Measurements from ENCODE around the gene TMEM131L. TPM values are rescaled to one million over a fixed set of nuclear protein-coding genes. Genes with fewer than 3 reads are reported as not detected.
A peak's percentile ranks its signal among the peaks of the same experiment; 100 is the strongest.

TMEM131L gene
- total RNA-seq, 3 donors from 2014 or later (not counting 1 experiment from before 2014, with no cell fraction given) = 67.8 to 105 (median 71.1) TPM

DNA sequence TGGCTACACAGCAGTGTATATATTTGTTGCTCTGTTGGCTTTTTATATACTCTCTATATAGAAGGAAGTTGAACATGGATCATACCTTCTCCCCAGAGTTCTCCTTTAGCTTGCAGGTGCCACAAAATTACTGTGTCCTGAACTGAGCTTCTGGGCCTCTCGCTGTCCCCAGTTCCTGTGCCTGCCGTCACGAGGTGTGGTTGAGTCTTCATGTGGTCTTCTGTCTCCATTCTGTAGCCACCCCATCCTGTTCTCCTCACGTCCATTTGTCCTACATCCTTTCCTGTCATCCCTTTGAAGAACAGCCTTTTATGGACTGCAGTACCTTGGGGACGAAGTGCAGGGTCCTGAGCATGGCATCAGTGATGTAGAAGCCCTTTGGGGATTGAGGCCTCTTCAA lies 14.5 kb downstream of the TMEM131L start:
- Mint-ChIP-seq H3K27ac (peak overlapping the region; percentile 74 to 85), H3K27me3 (ENCODE audit: low read depth in 2 of 2) (no peaks in the 10 kb centered on the region), H3K4me3 (no peak overlapping the region), H3K9me3 (no peaks in the 10 kb centered on the region), H3K4me1 (peaks cover 42 to 51% of the 10 kb centered on the region in 2 donors), H3K36me3 (no peaks in the 10 kb centered on the region)
- Histone ChIP-seq H3K4me1 (ENCODE audit: control insufficient read depth, insufficient read depth, low read length) (peaks cover 26% of the 10 kb centered on the region), H3K4me3 (ENCODE audit: low read length) (no peak overlapping the region), H3K27ac (ENCODE audit: low read length) (no peak overlapping the region), H3K27me3 (ENCODE audit: control insufficient read depth, insufficient read depth, low read length) (no peaks in the 10 kb centered on the region), H3K36me3 (ENCODE audit: control insufficient read depth, insufficient read depth, low read length) (peaks cover 31% of the 10 kb centered on the region), H3K9me3 (ENCODE audit: control insufficient read depth, insufficient read depth, low read length) (no peaks in the 10 kb centered on the region)
- ATAC-seq = no peak
- intact Hi-C loops (cut with micrococcal nuclease) = no loop called here
- peak in 1 of 2 donors; percentile 38 for DNase-seq
- no peak for TF ChIP-seq CTCF (IDR thresholded peaks at IDR 0.05)
- WGBS (ENCODE audit: insufficient coverage) = 42% methylated on average over 5 of the region's 5 CpGs

DNA sequence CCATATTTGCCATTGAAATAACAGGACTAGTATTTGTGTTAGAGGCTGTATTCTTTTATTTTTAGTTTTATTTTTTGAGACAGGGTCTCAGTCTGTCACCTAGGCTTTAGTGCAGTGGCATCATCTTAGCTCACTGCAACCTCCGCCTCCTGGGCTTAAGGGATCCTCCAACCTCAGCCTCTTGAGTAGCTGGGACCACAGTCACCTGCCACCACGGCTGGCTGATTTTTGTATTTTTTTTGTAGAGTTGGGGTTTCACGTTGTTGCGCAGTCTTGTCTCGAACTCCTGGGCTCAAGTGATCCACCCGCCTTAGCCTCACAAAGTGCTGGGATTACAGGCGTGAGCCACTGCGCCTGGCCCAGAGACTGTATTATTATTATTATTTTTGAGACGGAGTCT lies 15.3 kb downstream of the TMEM131L start:
- H3K4me1 Mint-ChIP-seq = peaks cover 50 to 57% of the 10 kb centered on the region in 2 donors
- no peak for TF ChIP-seq CTCF (IDR thresholded peaks at IDR 0.05)
- no peaks in the 10 kb centered on the region for H3K9me3 Mint-ChIP-seq
- intact Hi-C loops (cut with micrococcal nuclease) = no loop called here
- Histone ChIP-seq H3K27ac (ENCODE audit: low read length) (no peak overlapping the region), H3K36me3 (ENCODE audit: control insufficient read depth, insufficient read depth, low read length) (peaks cover 26% of the 10 kb centered on the region), H3K4me1 (ENCODE audit: control insufficient read depth, insufficient read depth, low read length) (peaks cover 29% of the 10 kb centered on the region), H3K27me3 (ENCODE audit: control insufficient read depth, insufficient read depth, low read length) (no peaks in the 10 kb centered on the region), H3K4me3 (ENCODE audit: low read length) (no peak overlapping the region), H3K9me3 (ENCODE audit: control insufficient read depth, insufficient read depth, low read length) (no peaks in the 10 kb centered on the region)
- no peaks in the 10 kb centered on the region for H3K27me3 Mint-ChIP-seq (ENCODE audit: low read depth in 2 of 2)
- DNase-seq (no peak), ATAC-seq (no peak)
- H3K4me3 Mint-ChIP-seq = no peak overlapping the region
- 90% methylated on average over 9 of the region's 9 CpGs for WGBS (ENCODE audit: insufficient coverage)
- no peaks in the 10 kb centered on the region for H3K36me3 Mint-ChIP-seq
- peak overlapping the region; percentile 74 to 85 for H3K27ac Mint-ChIP-seq

DNA sequence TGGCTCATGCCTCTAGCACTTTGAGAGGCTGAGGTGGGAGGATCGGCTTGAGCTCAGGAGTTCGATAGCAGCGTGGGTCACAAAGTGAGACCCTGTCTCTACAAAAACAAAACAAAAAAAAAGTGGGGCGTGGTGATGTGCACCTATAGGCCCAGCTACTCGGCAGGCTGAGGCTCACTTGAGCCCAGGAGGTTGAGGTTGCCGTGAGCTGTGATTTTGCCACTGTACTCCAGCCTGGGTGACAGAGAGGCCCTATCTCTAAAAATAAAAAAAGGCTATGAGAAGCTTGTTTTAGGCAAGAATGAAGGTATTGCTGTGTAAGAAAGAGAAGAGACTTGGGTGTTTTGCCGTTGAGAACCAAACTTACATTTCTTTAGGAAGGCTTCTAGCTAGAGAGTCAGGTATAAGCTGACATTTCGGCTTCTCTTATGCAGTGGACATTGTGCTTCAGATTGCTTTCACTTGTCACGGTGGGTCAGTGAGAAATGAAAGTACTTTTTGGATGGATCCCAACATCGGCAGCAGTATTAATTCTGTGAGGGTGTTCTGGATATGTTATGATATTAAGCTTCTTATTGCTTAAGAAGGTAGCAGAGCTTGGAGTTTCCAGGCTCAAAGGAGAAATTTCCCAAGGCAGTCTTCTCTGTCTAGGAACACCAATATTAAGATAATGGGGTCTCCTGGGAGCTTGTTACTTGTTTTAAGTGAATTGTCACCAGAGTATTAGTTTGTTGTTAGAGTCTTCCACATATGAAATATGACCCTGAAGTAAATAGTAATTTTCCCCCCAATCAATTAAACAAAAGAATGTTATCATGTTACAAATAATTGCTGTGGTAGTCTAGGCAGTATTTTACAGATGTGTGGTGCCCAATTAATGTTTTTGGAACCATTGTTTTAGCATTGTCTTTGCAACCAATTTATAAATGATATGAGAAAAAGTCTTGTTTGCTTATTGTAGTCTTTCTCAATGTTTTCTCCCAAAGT lies 17.6 kb downstream of the TMEM131L start:
- WGBS (ENCODE audit: insufficient coverage) = 58% methylated on average over 10 of the region's 10 CpGs
- peaks cover 0 to 5% of the 10 kb centered on the region in 2 donors for H3K27me3 Mint-ChIP-seq (ENCODE audit: low read depth in 2 of 2)
- peak overlapping the region; percentile 67 for H3K4me3 Mint-ChIP-seq
- H3K36me3 Mint-ChIP-seq = no peaks in the 10 kb centered on the region
- H3K4me1 ChIP-seq (ENCODE audit: control insufficient read depth, insufficient read depth, low read length) = peaks cover 52% of the 10 kb centered on the region
- H3K9me3 ChIP-seq (ENCODE audit: control insufficient read depth, insufficient read depth, low read length) = no peaks in the 10 kb centered on the region
- H3K27me3 ChIP-seq (ENCODE audit: control insufficient read depth, insufficient read depth, low read length) = no peaks in the 10 kb centered on the region
- no peaks in the 10 kb centered on the region for H3K9me3 Mint-ChIP-seq
- H3K27ac Mint-ChIP-seq = peak overlapping the region; percentile 85 to 89
- TF ChIP-seq CTCF (IDR thresholded peaks at IDR 0.05) = no peak
- peaks cover 18% of the 10 kb centered on the region for H3K36me3 ChIP-seq (ENCODE audit: control insufficient read depth, insufficient read depth, low read length)
- no peak overlapping the region for H3K4me3 ChIP-seq (ENCODE audit: low read length)
- peak overlapping the region; percentile 43 for H3K27ac ChIP-seq (ENCODE audit: low read length)
- H3K4me1 Mint-ChIP-seq = peaks cover 58 to 65% of the 10 kb centered on the region in 2 donors
- ATAC-seq = no peak
- intact Hi-C loops (cut with micrococcal nuclease) = no loop called here
- no peak for DNase-seq
